OCI-LY1 (cell line): ENCODE results near the gene EVA1C.

Experiments
- CTCF ChIP-seq: fragments of 200-600 bp; sonication (generic), shearing (Covaris generic); IDR thresholded peaks from 2 replicates; pipeline ENCODE4 v1.5.1; 2017; ENCODE audit warnings: mild to moderate bottlenecking, antibody characterized with exemption, low read length, moderate library complexity, mixed read lengths
- EZH2 ChIP-seq: fragments of 200-600 bp; sonication (generic), shearing (Covaris generic); IDR thresholded peaks from 2 replicates; pipeline ENCODE4 v1.8.0; 2017; ENCODE audit warnings: borderline replicate concordance, mixed run types, mild to moderate bottlenecking, antibody characterized with exemption, low read length, moderate library complexity, mixed read lengths

DNA sequence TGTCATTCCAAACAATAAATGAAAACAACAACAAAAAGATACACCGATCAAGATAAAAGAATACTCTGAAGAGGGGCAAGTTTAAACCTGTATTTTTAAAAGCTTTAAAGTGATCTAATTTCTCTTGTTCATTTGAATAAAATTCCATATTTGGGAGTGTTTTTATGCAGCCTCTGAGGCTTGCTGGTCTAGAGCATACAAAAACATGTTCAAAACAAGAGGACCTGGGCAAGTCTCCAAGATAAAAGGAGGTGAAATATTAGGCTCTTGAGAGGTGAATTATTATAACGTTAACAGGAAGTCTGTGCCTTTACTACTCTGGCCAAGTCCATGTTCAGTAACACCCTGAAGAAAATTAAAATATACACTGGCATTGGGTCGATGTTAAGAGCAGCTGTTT is 39.8 kb upstream of the EVA1C start:
- TF ChIP-seq CTCF (no peak), EZH2 (no peak)
